GM12878 (cell line): ENCODE results near the gene PTGS1.

Experiments used
- CEBPB ChIP-seq, 2 experiments: fragments of 150-350 bp in 1 of 2; IDR thresholded peaks; 2 replicates each; pipeline ENCODE4 v1.6.1; 2012 to 2014; ENCODE audit warnings: low read depth in 2 of 2, low read length in 2 of 2, borderline replicate concordance in 1 of 2, inconsistent platforms in 1 of 2
- POLR2AphosphoS5 ChIP-seq: IDR thresholded peaks from 2 replicates; pipeline ENCODE4 v1.6.1; 2011; ENCODE audit warnings: mild to moderate bottlenecking, low read length, inconsistent platforms
- SIN3A ChIP-seq: IDR thresholded peaks from 2 replicates; pipeline ENCODE4 v1.6.1; 2012; ENCODE audit warnings: low read depth, low read length, improper control_type of control experiment
- SPI1 ChIP-seq: IDR thresholded peaks from 2 replicates; pipeline ENCODE4 v1.6.1; 2011; ENCODE audit warnings: low read depth, mild to moderate bottlenecking, low read length, moderate library complexity, borderline replicate concordance; ENCODE audit not compliant: insufficient read depth
- ZNF217 ChIP-seq: fragments of 450-650 bp; IDR thresholded peaks from 2 replicates; pipeline ENCODE4 v1.6.1; 2017; ENCODE audit warnings: antibody characterized with exemption, mild to moderate bottlenecking
- ZNF622 ChIP-seq: fragments of 450-650 bp; IDR thresholded peaks from 2 replicates; pipeline ENCODE4 v1.6.1; 2017; ENCODE audit warnings: mild to moderate bottlenecking, inconsistent platforms
- TF ChIP-seq, protein P1 (sequence below), 3 experiments: IDR thresholded peaks in 2 of 3; conservative IDR thresholded peaks in 1 of 3; 2 replicates each; pipeline ENCODE4 v1.5.1; 2011; ENCODE audit warnings: low read depth in 3 of 3, low read length in 3 of 3, mild to moderate bottlenecking in 3 of 3, control low read depth in 2 of 3, moderate library complexity in 2 of 3, inconsistent platforms in 1 of 3, mixed read lengths in 1 of 3; ENCODE audit not compliant: control insufficient read depth in 2 of 3, insufficient read depth in 1 of 3; ENCODE audit errors: extremely low read depth in 1 of 3
- TF ChIP-seq, protein P2 (sequence below): IDR thresholded peaks from 2 replicates; pipeline ENCODE4 v1.6.1; 2011; ENCODE audit warnings: mild to moderate bottlenecking, low read depth, low read length, moderate library complexity; ENCODE audit not compliant: insufficient replicate concordance

- TF ChIP-seq ZNF217: no peak
- no peak for TF ChIP-seq POLR2AphosphoS5
- TF ChIP-seq SPI1: no peak
- no peak for TF ChIP-seq CEBPB (IDR thresholded peaks at IDR 0.05; ENCODE audit: borderline replicate concordance in 1 of 2, low read depth in 2 of 2, low read length in 2 of 2)
- TF ChIP-seq, protein P1, sequence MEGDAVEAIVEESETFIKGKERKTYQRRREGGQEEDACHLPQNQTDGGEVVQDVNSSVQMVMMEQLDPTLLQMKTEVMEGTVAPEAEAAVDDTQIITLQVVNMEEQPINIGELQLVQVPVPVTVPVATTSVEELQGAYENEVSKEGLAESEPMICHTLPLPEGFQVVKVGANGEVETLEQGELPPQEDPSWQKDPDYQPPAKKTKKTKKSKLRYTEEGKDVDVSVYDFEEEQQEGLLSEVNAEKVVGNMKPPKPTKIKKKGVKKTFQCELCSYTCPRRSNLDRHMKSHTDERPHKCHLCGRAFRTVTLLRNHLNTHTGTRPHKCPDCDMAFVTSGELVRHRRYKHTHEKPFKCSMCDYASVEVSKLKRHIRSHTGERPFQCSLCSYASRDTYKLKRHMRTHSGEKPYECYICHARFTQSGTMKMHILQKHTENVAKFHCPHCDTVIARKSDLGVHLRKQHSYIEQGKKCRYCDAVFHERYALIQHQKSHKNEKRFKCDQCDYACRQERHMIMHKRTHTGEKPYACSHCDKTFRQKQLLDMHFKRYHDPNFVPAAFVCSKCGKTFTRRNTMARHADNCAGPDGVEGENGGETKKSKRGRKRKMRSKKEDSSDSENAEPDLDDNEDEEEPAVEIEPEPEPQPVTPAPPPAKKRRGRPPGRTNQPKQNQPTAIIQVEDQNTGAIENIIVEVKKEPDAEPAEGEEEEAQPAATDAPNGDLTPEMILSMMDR (IDR thresholded peaks at IDR 0.05 in 2 of 3, conservative IDR thresholded peaks at IDR 0.05 in 1 of 3; ENCODE audit: control insufficient read depth in 2 of 3, extremely low read depth in 1 of 3, insufficient read depth in 1 of 3, low read depth in 3 of 3, low read length in 3 of 3): no peak
- TF ChIP-seq, protein P2, sequence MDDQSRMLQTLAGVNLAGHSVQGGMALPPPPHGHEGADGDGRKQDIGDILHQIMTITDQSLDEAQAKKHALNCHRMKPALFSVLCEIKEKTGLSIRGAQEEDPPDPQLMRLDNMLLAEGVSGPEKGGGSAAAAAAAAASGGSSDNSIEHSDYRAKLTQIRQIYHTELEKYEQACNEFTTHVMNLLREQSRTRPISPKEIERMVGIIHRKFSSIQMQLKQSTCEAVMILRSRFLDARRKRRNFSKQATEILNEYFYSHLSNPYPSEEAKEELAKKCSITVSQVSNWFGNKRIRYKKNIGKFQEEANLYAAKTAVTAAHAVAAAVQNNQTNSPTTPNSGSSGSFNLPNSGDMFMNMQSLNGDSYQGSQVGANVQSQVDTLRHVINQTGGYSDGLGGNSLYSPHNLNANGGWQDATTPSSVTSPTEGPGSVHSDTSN: no peak
- TF ChIP-seq ZNF622: no peak
- no peak for TF ChIP-seq SIN3A
These were observed 41.2 kb upstream of the PTGS1 start for GRCh38 chr9:122329597-122329996.
